Prostate gland (tissue), 2 donors: Measurements from ENCODE around the gene COP1.

Experiments
- POLR2A ChIP-seq: fragments of 450-650 bp; IDR thresholded peaks from one replicate; pipeline ENCODE4 v1.6.1; 2016; ENCODE audit warnings: antibody characterized with exemption, mild to moderate bottlenecking
- TF ChIP-seq, protein P1 (sequence below), 4 experiments: fragments of 200-600 bp in 2 of 4; fragments of 450-650 bp in 2 of 4; sonication (generic) in 2 of 4; IDR thresholded peaks; 1 replicate in 3 of 4; 2 replicates in 1 of 4; pipeline ENCODE4 v1.5.1; 2016 to 2019; ENCODE audit warnings: antibody characterized with exemption in 4 of 4, mild to moderate bottlenecking in 2 of 4, moderate library complexity in 2 of 4

DNA sequence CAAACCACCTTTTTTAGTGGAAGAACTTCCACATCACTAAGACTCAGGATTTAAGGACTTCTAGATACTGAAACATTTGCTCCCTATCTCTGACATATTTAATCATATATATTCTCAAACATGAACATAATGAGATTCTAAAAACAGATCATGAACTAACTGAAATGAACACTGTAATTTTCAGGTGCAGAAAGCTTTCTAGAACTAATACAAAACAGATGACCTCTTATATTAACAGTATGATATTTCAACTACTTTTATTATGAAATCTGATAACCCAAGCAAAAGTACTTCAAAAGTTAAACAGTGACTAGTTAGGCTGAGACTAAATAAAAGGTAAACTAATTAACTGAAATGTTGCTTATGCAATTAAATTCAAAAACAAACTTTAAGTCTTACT lies 157.5 kb downstream of the COP1 start:
- TF ChIP-seq, protein P1, sequence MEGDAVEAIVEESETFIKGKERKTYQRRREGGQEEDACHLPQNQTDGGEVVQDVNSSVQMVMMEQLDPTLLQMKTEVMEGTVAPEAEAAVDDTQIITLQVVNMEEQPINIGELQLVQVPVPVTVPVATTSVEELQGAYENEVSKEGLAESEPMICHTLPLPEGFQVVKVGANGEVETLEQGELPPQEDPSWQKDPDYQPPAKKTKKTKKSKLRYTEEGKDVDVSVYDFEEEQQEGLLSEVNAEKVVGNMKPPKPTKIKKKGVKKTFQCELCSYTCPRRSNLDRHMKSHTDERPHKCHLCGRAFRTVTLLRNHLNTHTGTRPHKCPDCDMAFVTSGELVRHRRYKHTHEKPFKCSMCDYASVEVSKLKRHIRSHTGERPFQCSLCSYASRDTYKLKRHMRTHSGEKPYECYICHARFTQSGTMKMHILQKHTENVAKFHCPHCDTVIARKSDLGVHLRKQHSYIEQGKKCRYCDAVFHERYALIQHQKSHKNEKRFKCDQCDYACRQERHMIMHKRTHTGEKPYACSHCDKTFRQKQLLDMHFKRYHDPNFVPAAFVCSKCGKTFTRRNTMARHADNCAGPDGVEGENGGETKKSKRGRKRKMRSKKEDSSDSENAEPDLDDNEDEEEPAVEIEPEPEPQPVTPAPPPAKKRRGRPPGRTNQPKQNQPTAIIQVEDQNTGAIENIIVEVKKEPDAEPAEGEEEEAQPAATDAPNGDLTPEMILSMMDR (IDR thresholded peaks at IDR 0.05): no peak
- no peak for TF ChIP-seq POLR2A
